Measurements from ENCODE around the gene KIF26A. TPM values are rescaled to one million over a fixed set of nuclear protein-coding genes. Genes with fewer than 3 reads are reported as not detected.

KIF26A gene
- total RNA-seq, 6 donors from 2014 or later, result 1.8 to 7.3 (median 3.5) TPM

DNA sequence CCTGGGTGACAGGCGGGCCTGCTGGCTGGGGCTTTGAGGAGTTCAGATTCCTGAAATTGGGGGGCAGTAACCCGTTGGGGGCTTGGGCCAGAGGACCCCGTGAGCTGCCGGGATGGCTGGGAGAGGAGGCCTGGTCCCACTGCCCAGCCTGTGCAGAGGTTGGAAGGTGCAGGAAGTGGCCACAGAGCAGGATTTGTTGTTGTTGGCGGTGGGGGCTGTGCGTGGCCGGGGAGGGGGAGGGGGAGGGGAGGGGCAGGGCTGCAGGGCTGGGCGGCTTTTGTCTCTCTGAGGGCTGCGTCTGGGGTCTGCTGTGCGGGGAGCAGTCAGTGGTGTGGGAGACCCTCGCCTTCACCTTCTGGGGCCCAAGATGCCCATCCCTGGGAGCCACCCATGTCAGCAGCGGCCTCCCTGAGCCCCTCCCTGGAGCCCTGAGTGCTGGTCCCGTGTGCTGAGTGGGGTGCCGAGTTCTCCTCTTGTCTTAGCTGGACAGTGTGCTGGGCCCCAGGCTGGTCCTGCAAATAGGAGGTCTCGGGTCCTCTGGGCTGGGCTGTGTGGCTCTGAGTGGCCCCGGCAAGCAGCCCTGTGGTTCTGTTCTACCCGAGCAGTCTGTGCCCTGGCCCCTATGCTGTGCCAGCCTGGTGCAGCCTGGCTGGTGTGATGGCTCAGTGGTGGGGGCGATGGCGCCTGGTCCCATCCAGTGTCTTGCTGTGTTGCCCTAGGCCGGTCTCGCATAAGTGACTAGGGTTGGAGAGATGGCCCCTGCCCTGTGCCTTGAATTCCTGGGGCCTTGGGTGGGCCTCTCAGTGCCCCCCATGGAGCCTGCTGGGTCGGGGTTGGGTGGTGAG lies 10.3 kb downstream of the KIF26A start:
- Histone ChIP-seq H3K27me3 (no peaks in the 10 kb centered on the region), H3K27ac (no peak overlapping the region), H3K9me3 (no peaks in the 10 kb centered on the region), H3K4me3 (no peak overlapping the region), H3K36me3 (peaks cover 0 to 9% (median 0%) of the 10 kb centered on the region in 4 donors), H3K4me1 (peaks cover 8 to 17% (median 15%) of the 10 kb centered on the region in 4 donors)
- WGBS, 2 donors, result 52 to 71% methylated on average over 4 to 18 of the region's 22 CpGs
- TF ChIP-seq, protein P1, sequence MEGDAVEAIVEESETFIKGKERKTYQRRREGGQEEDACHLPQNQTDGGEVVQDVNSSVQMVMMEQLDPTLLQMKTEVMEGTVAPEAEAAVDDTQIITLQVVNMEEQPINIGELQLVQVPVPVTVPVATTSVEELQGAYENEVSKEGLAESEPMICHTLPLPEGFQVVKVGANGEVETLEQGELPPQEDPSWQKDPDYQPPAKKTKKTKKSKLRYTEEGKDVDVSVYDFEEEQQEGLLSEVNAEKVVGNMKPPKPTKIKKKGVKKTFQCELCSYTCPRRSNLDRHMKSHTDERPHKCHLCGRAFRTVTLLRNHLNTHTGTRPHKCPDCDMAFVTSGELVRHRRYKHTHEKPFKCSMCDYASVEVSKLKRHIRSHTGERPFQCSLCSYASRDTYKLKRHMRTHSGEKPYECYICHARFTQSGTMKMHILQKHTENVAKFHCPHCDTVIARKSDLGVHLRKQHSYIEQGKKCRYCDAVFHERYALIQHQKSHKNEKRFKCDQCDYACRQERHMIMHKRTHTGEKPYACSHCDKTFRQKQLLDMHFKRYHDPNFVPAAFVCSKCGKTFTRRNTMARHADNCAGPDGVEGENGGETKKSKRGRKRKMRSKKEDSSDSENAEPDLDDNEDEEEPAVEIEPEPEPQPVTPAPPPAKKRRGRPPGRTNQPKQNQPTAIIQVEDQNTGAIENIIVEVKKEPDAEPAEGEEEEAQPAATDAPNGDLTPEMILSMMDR (IDR thresholded peaks at IDR 0.05), result no peak
- TF ChIP-seq POLR2AphosphoS5 (IDR thresholded peaks at IDR 0.05) (no peak), POLR2A (IDR thresholded peaks at IDR 0.05) (no peak), EP300 (IDR thresholded peaks at IDR 0.05) (no peak)
- DNase-seq (peak in 1 of 2 donors; percentile 54), ATAC-seq (ENCODE audit: low FRiP score in 2 of 2) (no peak)

DNA sequence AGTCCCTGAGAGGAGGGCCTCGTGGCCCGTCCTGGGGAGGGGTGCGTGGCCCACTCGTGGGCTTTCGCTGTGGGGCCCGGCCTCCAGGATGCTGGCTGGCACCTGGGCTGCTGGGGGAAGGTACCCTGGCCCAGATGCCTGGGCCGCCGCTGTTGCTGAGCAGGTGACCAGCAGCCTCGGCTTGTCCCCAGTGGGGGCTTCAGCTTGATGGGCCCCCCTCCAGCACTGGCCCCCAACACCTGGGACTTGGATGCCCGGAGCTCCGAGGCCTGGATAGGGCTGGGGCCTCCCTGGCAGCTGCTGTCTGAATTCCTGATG lies 10.8 kb downstream of the KIF26A start:
- Histone ChIP-seq H3K27ac (no peak overlapping the region), H3K27me3 (no peaks in the 10 kb centered on the region), H3K4me3 (no peak overlapping the region), H3K36me3 (peaks cover 0 to 9% (median 0%) of the 10 kb centered on the region in 4 donors), H3K9me3 (no peaks in the 10 kb centered on the region), H3K4me1 (peaks cover 8 to 17% (median 15%) of the 10 kb centered on the region in 4 donors)
- DNase-seq (peak in 1 of 2 donors; percentile 78), ATAC-seq (ENCODE audit: low FRiP score in 2 of 2) (no peak)
- 84 to 100% methylated on average over 3 to 10 of the region's 11 CpGs for WGBS, 2 donors
- TF ChIP-seq POLR2AphosphoS5 (IDR thresholded peaks at IDR 0.05) (no peak), POLR2A (IDR thresholded peaks at IDR 0.05) (no peak), EP300 (IDR thresholded peaks at IDR 0.05) (no peak)
- TF ChIP-seq, protein P1 (IDR thresholded peaks at IDR 0.05), result no peak

DNA sequence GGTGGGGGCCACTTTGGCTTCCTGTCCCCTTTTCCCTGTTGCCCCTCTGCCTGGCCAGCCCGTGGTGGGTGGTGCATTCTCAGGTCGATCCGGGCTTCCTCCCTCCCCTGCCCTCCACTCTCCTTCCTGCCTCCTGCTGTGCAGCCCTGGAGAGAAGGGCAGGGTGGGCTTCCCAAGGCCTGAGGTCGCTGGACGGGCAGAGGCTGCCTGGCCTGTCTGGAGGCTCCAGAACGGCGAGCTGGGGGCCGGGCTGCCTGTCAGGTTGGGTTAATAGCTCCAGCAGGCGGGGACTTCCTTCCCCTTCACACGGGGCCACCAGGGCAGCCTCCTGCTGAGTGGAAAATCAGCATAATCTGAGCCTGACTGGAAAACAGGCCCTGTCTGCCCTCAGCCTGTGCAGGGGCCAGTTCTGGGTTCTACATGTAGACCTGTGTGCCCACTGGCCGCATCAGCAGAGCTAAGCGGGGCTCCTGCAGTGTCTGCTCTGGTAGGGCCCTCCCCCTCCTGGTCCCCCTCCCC lies 11.3 kb downstream of the KIF26A start:
- Histone ChIP-seq H3K9me3 (no peaks in the 10 kb centered on the region), H3K4me3 (no peak overlapping the region), H3K27me3 (no peaks in the 10 kb centered on the region), H3K4me1 (peaks cover 8 to 17% (median 15%) of the 10 kb centered on the region in 4 donors), H3K27ac (no peak overlapping the region), H3K36me3 (peaks cover 0 to 9% (median 0%) of the 10 kb centered on the region in 4 donors)
- TF ChIP-seq EP300 (IDR thresholded peaks at IDR 0.05) (no peak), POLR2AphosphoS5 (IDR thresholded peaks at IDR 0.05) (no peak), POLR2A (IDR thresholded peaks at IDR 0.05) (no peak)
- TF ChIP-seq, protein P1 (IDR thresholded peaks at IDR 0.05), result no peak
- 20 to 23% methylated on average over 7 to 12 of the region's 12 CpGs for WGBS, 2 donors
- ATAC-seq (ENCODE audit: low FRiP score in 2 of 2), result no peak
- DNase-seq, result peak in 1 of 2 donors; percentile 53

DNA sequence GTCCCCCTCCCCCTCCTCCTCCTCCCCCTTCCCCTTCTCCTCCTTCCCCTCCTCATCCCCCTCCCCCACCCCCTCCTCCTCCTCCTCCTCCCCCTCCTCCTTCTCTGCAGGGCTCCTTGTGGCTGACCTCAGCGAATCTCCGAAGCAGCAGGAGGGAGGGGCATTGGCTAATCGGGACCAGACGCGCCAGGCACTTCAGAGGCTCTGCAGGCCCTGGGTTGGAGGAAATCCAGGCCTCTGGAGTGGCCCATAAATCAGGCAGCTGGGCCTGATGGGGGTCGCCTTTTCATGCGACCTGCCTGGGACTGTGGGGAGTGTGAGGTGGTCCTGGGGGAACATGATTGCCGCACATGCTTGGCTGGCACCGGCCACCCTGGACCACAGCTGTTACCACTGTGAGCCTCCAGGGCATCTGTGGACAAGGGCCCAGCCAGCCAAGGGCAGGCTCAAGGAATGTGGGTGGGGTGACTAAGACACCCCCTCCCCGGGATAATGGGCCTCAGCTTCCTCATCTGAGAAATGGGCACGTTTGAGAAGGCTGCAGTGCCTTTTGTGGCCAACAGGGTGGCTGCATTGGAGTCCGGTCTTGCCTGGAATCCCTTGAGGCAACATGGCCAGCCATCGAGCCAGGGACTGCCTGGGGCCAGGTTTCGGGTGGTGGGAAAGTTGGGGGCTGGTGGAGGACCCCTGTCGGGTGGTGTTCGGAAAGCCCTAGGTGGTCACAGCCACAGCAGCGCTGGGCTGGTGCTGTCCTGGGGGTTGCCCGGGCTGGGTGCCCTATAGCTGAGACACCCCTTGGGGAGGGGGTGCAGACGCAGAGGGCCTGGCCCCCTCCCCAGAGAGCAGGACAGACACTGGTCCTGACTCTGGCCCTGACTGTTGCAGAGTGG lies 12.0 kb downstream of the KIF26A start:
- DNase-seq, result peak in 1 of 2 donors; percentile 48
- Histone ChIP-seq H3K4me1 (peaks cover 8 to 21% (median 15%) of the 10 kb centered on the region in 4 donors), H3K36me3 (peaks cover 0 to 9% (median 0%) of the 10 kb centered on the region in 4 donors), H3K27me3 (no peaks in the 10 kb centered on the region), H3K4me3 (no peak overlapping the region), H3K9me3 (no peaks in the 10 kb centered on the region), H3K27ac (no peak overlapping the region)
- 0 to 72% methylated on average over 3 to 14 of the region's 19 CpGs for WGBS, 2 donors
- no peak for ATAC-seq (ENCODE audit: low FRiP score in 2 of 2)
- TF ChIP-seq POLR2AphosphoS5 (IDR thresholded peaks at IDR 0.05) (no peak), EP300 (IDR thresholded peaks at IDR 0.05) (no peak)
- TF ChIP-seq, protein P1 (IDR thresholded peaks at IDR 0.05), result no peak
